ENCODE data around the gene PRPF6. TPM values are rescaled to one million over a fixed set of nuclear protein-coding genes. Genes with fewer than 3 reads are reported as not detected.
A peak's percentile ranks its signal among the peaks of the same experiment; 100 is the strongest.

Gene PRPF6
- total and polyA plus RNA-seq, 2 of the 13 experiments (the other 11 are each of a cell fraction or from before 2014, with no cell fraction given): 63.7 to 101 TPM

DNA sequence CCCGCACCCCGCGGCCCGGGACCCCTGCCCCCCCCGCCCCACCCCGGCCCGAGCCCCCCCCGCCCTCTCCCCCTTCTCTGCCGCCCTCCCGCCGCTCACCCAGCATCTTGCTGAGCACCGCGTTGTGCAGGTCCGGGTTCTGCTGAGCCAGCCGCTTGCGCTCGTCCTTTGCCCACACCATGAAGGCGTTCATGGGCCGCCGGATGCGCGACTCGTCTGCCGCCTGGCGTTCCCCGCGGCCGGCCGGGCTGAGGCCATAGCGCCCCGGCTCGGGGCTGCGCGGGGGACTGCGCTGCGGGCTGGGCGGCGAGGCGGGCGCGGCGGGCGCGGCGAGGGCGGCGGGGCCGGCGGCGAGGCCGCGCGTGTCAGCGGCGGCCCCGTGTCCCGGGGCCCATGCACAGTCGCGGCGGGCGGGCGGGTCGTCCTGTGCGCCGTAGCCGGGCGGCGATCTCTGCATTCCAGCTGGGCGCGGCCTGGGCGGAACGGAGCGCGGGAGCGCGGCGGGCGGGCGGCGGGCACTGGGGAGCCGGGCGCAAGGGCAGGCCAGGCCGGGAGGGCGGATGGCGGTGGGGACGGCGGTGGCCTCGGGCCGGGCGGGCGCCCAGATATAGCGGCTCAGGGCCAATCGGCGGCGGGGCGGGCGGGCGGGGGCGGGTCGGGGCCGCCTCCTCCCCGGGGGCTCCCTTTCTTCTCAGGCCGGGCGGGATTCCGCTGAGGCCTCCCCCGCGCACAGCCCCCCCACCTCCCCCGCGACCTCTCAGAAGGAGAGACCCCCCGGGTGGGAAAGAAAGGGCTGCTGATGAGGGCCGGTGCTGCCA, 68.3 kb downstream of the PRPF6 start, which contains the start of gene SOX18 (continued):
- TF ChIP-seq AHDC1 (CRISPR knock-in tag; IDR thresholded peaks at IDR 0.05; ENCODE audit: borderline replicate concordance) (no peak), POLR2G (IDR thresholded peaks at IDR 0.05; ENCODE audit: low read depth, low read length) (peak; percentile 70), SIN3A (IDR thresholded peaks at IDR 0.05; ENCODE audit: borderline replicate concordance, low read depth, low read length) (peak; percentile 38; the same call in 1 of the 2 replicates), ZNF569 (CRISPR knock-in tag; IDR thresholded peaks at IDR 0.05; ENCODE audit: borderline replicate concordance) (no peak), TEAD3 (CRISPR knock-in tag; optimal IDR thresholded peaks at IDR 0.05; ENCODE audit: borderline replicate concordance) (no peak), JUND (CRISPR knock-in tag; IDR thresholded peaks at IDR 0.05) (no peak), ELF3 (CRISPR knock-in tag; IDR thresholded peaks at IDR 0.05) (peak; percentile 18; the same call in 1 of the 2 replicates)
- TF ChIP-seq, protein P1, sequence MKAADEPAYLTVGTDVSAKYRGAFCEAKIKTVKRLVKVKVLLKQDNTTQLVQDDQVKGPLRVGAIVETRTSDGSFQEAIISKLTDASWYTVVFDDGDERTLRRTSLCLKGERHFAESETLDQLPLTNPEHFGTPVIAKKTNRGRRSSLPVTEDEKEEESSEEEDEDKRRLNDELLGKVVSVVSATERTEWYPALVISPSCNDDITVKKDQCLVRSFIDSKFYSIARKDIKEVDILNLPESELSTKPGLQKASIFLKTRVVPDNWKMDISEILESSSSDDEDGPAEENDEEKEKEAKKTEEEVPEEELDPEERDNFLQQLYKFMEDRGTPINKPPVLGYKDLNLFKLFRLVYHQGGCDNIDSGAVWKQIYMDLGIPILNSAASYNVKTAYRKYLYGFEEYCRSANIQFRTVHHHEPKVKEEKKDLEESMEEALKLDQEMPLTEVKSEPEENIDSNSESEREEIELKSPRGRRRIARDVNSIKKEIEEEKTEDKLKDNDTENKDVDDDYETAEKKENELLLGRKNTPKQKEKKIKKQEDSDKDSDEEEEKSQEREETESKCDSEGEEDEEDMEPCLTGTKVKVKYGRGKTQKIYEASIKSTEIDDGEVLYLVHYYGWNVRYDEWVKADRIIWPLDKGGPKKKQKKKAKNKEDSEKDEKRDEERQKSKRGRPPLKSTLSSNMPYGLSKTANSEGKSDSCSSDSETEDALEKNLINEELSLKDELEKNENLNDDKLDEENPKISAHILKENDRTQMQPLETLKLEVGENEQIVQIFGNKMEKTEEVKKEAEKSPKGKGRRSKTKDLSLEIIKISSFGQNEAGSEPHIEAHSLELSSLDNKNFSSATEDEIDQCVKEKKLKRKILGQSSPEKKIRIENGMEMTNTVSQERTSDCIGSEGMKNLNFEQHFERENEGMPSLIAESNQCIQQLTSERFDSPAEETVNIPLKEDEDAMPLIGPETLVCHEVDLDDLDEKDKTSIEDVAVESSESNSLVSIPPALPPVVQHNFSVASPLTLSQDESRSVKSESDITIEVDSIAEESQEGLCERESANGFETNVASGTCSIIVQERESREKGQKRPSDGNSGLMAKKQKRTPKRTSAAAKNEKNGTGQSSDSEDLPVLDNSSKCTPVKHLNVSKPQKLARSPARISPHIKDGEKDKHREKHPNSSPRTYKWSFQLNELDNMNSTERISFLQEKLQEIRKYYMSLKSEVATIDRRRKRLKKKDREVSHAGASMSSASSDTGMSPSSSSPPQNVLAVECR (CRISPR knock-in tag; IDR thresholded peaks at IDR 0.05; ENCODE audit: borderline replicate concordance): no peak; the same call in 1 of the 2 replicates
- TF ChIP-seq, protein P2, sequence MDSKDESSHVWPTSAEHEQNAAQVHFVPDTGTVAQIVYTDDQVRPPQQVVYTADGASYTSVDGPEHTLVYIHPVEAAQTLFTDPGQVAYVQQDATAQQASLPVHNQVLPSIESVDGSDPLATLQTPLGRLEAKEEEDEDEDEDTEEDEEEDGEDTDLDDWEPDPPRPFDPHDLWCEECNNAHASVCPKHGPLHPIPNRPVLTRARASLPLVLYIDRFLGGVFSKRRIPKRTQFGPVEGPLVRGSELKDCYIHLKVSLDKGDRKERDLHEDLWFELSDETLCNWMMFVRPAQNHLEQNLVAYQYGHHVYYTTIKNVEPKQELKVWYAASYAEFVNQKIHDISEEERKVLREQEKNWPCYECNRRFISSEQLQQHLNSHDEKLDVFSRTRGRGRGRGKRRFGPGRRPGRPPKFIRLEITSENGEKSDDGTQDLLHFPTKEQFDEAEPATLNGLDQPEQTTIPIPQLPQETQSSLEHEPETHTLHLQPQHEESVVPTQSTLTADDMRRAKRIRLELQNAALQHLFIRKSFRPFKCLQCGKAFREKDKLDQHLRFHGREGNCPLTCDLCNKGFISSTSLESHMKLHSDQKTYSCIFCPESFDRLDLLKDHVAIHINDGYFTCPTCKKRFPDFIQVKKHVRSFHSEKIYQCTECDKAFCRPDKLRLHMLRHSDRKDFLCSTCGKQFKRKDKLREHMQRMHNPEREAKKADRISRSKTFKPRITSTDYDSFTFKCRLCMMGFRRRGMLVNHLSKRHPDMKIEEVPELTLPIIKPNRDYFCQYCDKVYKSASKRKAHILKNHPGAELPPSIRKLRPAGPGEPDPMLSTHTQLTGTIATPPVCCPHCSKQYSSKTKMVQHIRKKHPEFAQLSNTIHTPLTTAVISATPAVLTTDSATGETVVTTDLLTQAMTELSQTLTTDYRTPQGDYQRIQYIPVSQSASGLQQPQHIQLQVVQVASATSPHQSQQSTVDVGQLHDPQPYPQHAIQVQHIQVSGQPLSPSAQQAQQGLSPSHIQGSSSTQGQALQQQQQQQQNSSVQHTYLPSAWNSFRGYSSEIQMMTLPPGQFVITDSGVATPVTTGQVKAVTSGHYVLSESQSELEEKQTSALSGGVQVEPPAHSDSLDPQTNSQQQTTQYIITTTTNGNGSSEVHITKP (CRISPR knock-in tag; IDR thresholded peaks at IDR 0.05; ENCODE audit: low read depth): no peak
- TF ChIP-seq, protein P3, sequence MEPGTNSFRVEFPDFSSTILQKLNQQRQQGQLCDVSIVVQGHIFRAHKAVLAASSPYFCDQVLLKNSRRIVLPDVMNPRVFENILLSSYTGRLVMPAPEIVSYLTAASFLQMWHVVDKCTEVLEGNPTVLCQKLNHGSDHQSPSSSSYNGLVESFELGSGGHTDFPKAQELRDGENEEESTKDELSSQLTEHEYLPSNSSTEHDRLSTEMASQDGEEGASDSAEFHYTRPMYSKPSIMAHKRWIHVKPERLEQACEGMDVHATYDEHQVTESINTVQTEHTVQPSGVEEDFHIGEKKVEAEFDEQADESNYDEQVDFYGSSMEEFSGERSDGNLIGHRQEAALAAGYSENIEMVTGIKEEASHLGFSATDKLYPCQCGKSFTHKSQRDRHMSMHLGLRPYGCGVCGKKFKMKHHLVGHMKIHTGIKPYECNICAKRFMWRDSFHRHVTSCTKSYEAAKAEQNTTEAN (CRISPR knock-in tag; conservative IDR thresholded peaks at IDR 0.05): no peak

All from HepG2 (cell line).